ENCODE measurements around the gene LGALS9.
A peak's percentile ranks its signal among the peaks of the same experiment; 100 is the strongest.
"Not testable (repeated sequence)": the region's sequence is repeated elsewhere in the genome, so short reads cannot be mapped to it uniquely, and the experiment has no call there.

The LGALS9 gene

DNA sequence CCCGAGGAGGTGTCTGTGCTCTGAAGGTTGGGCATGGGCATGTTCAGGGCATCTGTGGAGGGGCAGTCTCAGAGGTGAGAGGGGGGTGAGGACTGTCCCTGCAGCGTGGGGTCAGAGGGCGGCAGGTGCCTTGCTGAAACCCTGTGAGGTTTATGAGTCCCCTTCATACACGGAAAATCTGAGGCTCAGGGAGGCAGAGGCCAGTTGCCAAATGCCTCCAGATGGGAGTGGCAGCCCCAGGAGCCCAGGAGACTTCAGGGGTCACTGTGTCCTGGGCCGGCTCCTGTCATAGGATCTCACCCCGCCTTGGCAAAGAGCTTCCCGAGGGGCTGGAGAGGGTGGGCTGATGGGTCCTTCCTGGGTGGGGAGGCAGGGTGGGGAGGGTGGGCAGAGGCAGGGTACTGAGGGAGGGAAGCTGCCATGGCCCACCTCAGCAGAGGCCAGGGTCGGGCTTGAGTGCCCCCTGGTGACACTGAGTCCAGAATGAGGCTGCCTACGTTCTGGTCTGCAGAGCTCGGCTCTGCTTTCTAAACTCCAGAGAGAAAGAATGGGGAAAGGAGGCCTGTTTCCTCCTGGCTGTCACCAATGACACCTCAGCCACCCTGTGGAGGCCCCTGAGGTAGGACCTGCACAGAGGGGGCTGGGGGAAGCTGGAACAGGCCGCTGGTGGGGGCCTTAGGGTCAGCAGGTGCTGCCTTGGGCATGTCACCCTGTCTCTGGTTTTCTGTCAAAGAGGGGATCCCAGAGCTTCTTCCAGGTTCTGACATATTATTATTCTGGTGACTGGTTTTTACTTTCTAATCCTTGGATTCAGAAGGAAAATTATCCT, 1.1 kb downstream of the LGALS9 start:
- no peak for DNase-seq

DNA sequence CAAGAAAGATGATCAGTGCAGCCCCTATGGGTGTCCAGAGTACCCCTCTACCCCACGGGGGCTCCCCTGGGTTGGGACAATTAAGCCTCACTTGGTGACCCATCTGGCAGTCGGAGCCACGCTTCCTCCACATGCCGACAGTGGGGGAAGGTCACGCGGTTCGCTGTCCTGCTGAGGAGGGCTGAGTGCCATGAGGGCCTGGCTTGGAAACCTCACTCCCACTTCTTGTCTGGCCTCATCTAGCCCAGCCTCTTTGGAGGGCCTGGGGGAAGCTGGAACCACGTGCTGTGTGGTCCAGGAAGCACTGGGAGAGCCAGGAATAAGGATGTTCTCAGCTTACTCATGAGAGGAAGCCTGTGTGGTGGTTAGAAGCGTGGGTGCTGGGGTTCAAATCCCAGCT, 1.8 kb downstream of the LGALS9 start:
- not testable (repeated sequence) for DNase-seq

DNA sequence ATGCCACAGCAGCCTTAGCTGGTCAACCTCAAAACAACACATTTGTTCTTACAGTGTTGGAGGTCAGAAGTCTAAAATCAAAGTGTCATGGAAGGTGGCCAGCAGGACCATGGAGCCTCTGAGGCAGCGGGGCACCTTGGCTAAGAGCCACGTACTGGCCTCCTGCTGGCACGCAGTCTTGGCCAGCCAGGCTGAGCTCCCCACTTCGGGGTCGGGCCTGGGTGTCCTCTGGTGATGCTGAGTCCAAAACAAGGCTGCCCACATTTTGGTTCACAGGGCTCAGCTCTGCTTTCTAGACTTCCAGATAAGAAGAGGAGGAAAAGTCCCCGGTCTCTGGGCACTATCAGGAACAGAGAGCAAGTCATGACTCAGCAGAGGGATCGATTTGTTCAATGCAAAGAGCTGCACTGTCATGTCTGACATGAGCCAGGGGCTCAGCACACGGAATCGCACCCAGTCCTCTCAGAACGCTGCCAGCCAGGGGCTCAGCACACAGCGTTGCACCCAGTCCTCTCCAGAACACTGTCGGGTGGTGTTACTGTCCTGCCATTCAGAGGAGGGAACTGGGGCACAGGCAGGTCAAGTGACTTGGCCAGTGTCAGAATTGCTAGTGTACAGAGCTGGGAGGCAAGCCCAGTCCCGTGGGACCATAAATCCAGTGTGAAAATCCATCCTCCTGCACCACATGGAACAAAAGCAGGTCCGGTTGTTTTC, 2.5 kb downstream of the LGALS9 start:
- no peak for DNase-seq

DNA sequence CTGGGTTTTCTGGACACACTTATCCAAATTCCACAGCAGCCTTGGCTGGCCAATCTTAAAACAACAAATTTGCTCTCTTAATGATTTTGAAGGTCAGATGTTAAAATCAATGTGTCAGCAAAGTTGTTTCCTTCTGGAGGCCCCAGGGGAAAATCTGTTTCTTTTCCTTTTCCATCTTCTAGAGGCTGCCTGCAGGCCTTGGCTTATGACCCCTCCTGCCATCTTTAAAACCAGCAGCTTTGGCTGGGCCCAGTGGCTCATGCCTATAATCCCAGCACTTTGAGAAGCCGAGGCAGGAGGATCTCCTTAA, 3.0 kb downstream of the LGALS9 start:
- DNase-seq: no peak

DNA sequence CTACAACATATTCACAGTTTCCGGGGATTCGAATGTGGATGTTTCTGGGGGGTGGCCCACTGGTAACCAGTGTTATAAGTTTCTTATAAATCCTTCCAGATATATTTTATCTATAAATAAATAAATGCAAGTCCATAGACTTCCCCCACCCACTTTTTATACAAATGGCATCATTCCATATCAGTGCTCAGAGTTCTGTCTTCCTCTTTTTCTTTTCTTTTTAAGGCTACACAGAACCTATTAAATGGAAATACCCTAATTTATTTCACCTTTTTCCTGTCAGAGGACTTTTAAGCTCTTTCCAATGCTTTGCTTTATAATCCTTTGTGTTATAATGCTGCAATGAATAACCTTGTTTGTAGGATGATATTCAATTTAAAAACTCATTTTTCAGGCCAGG, 3.8 kb downstream of the LGALS9 start:
- DNase-seq: no peak

DNA sequence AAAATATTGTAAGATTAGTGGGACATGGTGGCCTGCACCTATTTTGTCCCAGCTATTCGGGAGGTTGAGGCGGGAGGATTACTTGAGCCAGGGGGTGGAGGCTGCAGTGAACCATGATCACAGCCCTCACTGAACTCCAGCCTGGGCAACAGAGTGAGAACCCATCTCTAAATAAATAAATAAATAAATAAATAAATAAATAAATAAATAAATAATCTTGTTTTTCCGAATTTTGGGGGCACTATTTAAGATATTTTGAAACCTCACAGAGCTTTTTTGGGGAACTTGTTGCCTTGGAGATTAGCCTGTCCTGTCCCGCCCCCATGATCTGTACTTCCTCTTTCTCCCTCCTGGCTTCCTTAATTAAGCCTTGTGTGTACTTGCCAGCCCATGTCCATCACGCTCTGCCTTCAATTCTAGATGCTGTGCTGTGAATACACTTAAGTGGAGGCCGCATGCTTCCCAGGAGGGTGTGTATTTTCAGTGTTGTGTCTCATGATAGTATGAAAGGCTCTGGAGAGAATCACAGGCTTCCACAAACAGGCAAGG, 4.4 kb downstream of the LGALS9 start:
- DNase-seq: no peak

DNA sequence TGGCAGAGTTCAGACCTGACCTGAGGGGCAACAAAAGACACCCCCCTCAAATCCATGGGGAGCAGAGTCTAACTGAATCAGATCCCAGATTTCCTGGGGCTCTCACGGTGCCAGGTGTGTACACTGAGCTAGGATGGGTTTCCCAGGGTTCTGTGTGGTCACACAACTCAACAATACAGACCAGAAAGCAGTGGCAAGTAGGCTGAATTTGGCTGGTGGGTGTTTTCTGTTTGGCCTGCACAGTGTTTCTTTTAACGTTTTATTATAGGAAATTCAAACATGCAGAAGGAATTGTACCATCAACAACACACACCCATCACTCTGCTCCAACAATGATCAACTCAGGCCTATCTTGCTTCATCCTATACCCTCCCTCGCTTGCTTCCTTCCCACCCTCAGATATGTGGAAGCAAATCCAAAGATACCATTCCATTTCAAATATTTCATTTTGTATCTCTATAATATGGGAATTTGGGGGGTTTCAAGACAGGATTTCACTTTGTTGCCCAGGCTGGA, 5.1 kb downstream of the LGALS9 start:
- not testable (repeated sequence) for DNase-seq

DNA sequence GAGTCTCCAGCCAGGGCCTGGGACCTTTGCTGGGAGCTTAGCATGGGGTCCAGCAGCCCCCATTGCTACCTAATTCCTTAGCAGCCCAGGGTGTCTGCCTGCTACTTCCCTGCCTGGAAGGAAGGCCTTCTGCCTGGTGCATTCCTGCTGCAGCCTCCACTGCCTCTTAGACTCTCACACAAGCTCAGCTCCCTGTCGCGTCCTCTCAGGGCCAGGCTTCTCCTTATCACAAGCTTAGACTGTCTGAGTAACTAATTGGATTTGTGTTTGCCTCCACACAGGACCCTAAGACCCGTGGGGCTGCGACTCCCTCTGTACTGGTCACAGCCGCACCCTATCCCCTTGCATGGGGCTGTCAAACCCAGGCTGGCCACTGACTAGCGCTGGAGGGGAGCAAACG, 6.8 kb downstream of the LGALS9 start:
- not testable (repeated sequence) for DNase-seq

DNA sequence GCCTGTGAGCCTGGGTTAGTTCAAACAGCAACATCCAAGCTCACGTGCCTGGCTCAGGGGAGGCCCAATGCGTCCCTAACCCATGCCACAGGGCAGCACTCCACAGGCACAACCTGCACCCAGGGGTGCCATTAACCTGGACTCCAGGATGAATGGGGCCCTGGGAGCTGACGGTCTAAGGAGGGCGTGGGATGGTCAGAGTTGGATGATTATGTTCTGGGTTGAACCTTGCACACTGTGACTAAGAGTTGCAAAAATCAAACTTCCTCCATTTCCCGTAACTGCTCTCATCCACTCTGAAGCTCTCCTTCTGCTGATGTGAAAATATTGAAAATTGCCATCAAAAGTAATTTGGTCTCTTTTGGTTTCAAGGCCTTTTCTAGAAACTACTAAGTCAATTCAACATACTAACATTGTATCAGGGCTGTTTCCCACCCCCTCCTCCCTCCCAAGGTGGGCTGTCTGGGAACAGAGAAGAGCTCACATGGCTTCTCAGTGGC, 7.5 kb downstream of the LGALS9 start:
- DNase-seq: not testable (repeated sequence)

DNA sequence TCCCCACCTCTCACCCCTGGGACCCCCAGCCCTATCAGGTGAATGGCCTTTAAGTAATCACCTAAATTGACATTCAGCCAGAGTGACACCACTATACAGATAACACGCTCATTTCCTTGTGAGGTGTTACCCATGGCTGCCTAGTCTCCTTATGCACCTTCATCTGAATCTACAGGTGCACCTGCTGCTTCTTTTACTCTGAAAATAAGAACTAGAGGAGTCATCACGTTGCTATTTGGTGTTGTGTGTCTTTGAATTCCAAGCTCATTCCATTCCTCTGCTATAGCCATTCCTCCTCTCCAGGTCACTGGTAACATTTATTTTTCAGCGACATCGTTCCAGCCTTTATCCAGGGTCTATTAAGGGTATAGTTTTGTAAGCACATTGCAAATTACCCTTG, 9.8 kb downstream of the LGALS9 start:
- no peak for DNase-seq

DNA sequence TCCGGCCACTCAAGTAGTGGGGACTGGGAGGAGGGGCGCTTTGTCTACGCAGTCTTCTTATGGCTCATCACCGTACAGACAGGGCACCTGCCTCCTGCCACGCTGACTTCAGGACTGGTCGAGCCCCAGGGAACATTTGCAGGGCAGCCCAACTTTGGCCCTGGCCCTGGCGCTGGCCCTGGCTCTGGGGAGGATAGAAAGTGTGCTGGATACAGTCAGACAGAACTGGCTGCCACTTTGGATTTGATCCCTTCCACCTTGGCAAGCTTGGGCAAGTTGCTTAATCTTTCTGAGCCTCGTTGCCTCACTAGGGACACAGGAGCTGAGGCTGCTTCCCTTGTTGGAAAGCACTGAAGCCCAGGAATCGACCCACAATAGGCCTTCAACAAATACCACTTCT, 13.6 kb downstream of the LGALS9 start:
- no peak for DNase-seq

DNA sequence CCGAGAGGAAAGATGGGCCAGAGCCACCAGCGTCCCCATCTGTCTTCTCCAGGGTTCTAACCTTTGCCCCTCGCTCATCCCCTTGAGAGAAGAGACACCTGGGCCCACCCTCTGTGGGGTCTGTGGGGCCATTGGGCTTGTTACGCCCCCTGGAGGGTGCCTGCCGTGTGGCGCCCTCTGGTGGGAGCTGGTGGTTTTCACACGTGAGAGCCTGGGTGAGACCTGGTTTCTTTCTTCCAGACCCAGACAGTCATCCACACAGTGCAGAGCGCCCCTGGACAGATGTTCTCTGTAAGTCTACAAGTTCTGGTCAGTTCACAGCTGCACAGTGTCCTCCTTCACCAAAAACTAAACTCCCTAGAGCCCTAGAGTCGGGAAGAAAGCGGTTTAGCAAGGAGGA, 14.6 kb downstream of the LGALS9 start:
- DNase-seq: not testable (repeated sequence)

DNA sequence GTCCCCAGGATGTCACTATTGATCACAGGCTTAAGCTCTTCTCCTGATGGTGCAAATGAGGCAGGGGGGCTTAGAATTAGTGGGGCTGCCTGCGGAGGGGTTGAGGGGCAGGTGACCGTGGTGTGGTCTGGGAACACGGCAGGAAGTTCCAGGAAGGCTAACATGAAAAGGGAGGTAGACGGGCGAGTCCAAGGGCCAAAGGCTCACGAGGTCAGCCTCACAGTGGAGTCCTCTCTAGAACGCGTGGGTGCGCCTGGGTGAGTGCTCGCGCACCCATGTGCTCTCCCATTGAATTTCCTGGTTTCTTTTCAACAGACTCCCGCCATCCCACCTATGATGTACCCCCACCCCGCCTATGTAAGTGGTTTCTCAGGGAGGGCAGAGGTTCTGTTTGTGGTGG, 15.2 kb downstream of the LGALS9 start:
- DNase-seq: no peak

DNA sequence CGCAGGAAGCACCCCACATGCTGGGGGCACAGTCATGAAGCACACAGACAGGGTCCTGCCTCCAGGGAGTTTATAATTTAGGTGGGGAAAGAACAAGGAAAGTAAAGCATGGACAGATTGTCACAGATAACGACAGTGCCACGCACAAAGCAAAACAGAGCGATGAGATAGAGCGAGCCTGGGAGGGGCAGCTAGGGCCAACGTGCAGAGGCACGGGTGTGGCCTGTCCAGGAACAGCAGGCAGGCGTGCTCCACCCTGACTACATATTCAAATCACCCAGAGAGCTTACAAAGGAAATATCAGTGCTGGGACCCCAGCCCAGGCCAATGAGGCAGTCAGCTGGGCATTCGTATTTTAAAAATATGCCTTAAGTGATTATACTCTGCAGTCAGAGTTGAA, 16.8 kb downstream of the LGALS9 start:
- no peak for DNase-seq

DNA sequence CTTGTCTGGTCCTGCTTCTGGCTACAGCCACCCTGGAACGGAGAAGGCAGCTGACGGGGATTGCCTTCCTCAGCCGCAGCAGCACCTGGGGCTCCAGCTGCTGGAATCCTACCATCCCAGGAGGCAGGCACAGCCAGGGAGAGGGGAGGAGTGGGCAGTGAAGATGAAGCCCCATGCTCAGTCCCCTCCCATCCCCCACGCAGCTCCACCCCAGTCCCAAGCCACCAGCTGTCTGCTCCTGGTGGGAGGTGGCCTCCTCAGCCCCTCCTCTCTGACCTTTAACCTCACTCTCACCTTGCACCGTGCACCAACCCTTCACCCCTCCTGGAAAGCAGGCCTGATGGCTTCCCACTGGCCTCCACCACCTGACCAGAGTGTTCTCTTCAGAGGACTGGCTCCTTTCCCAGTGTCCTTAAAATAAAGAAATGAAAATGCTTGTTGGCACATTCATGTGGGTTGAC, 18.2 kb downstream of the LGALS9 start:
- DNase-seq: not testable (repeated sequence)

DNA sequence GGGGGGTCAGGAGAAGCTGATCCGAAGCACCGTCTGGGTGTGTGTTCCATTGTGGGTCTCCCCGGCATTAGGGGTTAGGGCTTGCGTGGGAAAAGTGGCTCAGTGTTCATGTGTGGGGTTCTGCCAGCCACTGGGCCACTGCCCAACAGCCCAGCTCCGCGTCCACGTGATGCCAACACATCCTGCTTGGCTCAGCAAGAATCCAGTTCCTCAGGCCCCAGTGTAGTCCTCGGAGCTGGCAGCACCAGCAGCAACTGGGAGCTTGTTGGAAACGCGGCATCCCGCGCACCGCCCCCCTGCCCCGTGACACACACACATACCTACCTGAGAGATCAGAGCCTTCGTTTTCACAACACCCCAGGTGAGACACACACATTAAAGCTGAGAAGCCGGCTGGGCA, 18.9 kb downstream of the LGALS9 start:
- no peak for DNase-seq

DNA sequence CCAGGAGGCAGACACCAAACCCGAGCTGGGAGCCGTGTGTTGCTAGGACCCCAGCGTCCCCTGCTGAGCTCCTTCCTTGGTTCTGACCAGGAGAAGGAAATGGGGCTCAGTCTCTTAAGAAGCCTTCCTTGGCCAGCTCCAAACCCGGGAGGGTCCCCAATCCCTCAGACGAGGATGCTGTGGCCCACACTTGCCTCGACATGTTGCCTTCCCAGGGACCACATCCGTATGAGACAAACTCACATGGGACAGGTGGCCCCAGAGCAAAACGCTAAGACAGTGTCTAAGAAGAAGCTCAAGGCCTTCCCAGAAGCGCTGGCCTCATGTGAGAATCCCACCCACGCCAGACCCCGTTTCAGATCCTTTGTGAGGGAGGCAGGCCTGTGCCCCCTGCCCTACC, 19.8 kb downstream of the LGALS9 start:
- DNase-seq: no peak

DNA sequence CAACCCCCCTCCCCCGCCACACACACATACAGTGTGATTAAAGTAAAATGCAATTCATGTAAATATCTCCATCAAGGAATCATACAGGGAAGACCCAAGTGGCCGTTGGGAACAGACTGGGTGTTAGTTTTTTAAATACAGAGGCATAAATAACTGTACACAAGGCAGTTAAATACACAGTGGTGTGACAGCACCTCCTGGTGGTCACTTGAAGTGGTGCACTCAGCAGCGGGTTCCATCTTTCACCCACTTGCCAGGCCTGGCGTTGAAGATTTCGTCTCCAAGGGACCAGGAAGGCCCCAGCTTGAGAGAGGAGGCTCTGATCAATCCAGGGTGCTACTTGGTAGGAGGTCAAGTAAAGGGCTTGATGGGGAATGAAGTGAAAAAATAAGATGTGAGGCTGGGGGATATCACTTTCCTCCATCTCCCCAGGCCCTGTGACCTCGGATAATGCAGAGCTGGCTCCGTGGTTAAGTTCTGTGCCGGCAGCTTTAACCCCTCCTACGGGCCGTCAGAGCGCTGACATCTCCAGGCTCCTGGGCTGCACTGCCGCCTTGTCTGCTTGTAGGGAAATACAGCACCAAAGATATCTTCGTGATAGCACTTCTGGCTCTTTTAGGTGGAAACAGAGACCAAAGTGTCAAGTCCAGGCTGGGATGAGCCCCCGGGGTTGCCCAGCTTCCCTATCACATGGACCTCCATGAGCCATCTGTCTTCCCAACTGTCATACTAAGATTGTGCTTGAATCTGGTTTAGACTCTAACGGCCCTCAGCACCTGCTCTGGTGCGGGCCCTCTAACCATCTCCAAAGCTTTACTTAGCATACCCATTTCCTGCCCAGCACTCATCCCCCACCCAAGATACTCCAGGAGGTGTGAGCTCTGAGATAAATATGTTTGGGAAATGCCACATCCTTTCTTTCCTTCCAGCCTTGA, 20.7 kb downstream of the LGALS9 start:
- DNase-seq: peak; percentile 36

DNA sequence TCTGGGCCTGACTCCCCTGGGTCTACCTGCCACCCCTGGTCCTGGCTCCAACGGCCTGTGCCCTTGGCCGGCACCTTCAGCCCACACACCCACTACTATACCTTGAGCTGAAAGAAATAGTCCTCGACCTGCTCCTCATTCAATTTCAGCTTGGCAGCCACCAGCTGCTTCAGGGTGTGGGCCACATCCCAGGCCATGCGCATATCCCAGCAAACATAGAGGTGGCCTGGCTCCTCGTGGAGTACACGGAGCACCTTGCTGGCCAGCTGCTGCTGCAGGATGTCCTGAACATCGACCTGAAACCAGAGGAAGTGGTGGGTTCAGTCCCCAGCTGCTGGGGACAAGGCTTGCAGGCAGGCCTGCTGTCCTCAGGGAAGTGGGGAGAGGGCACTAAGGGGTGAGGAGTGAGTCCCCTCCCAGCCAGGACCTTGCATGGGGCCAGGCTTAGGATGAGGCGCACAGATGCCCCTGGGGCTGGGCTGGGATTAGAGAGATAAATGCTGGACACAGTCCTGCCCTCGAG, 22.5 kb downstream of the LGALS9 start:
- not testable (repeated sequence) for DNase-seq

DNA sequence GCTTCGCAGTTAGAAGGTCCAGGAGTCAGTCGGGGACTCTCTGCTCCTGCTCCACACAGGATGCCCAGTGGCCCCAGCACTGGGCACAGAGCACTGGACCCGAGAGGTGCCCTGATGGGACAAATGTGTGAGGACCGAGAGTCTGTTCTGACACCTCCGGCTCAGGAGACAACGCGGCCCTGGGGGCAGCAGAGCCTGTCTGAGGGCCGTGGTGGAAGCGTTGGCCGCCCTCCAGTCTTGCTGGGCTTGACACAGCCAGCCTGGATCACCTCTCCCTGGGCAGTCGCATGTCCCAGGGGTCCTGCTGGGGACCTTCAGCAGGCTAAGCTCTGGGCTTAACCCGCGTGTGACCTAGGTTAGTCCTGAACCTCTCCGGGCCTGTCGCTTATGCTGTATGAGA, 23.1 kb downstream of the LGALS9 start:
- no peak for DNase-seq

DNA sequence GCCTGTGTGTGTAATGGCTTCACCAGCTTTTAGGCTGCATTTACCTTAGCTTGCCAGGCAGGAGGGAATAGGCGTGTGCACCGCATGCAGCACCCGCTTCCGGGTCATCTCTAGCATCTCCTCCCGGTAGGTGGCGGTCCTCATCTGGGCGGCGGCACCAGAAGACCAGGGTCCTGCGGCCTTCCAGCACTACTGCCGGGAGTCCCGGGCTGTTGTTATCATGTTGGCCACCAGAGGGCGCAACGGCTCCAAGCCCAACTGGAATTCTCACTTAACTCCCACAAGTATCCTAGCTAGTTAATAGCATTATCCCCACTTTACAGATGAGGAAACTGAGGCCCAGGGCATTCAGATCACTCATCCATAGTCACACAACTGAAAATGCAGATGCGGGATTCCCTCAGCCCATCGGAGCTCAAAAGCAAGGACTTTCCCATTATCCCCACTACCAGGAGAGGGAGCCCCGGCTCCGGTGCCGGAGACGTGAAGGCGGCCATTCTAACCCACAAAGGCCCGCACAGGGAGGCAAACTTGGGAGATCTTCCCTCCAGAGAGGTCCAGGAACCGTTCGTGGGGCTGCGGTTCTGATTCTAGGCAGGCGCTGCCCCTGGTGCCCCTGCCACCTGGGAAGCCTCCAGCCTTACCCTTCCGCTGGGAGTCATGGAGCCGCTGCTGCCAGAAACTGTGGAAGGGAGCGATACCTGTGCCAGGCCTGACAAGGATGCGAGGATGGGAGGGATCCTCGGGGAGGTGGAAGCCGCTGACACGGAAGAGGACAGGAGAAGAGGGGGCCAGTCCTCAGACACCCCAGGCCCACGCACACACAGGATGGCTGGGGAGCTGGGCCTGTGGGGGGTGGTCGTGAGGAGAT, 23.9 kb downstream of the LGALS9 start:
- peak; percentile 45 for DNase-seq
